Central memory CD8-positive, alpha-beta T cell (primary cell): ENCODE measurements around the gene PMFBP1.

Experiments used
- ATAC-seq: fragments of 150-1000 bp; cut with Tn5 transposase; replicated peaks from 2 replicates; pipeline ENCODE4 v1.10.0; 2022; ENCODE audit warnings: mild to moderate bottlenecking, moderate FRiP score, moderate number of reproducible peaks; ENCODE audit not compliant: poor library complexity, severe bottlenecking; ENCODE audit errors: extremely low read depth
- DNase-seq, 2 donors: peaks; one replicate each; pipeline ENCODE4 v3.0.0; 2021; ENCODE audit warnings: low spot score in 2 of 2
- H3K27ac Mint-ChIP-seq: one replicate; pipeline ENCODE4 v1.8.0; 2022; ENCODE audit warnings: low read depth, mild to moderate bottlenecking, moderate library complexity, mixed read lengths
- H3K27me3 Mint-ChIP-seq: one replicate; pipeline ENCODE4 v1.8.0; 2022; ENCODE audit warnings: mixed read lengths
- H3K36me3 Mint-ChIP-seq: one replicate; pipeline ENCODE4 v1.8.0; 2022; ENCODE audit warnings: mild to moderate bottlenecking, moderate library complexity, mixed read lengths; ENCODE audit not compliant: insufficient read depth
- H3K4me1 Mint-ChIP-seq: one replicate; pipeline ENCODE4 v1.8.0; 2022; ENCODE audit warnings: mixed read lengths
- H3K4me3 Mint-ChIP-seq: one replicate; pipeline ENCODE4 v1.8.0; 2022; ENCODE audit warnings: mild to moderate bottlenecking, moderate library complexity, mixed read lengths
- H3K9me3 Mint-ChIP-seq: one replicate; pipeline ENCODE4 v1.8.0; 2022; ENCODE audit warnings: mixed read lengths

PMFBP1 gene

DNA sequence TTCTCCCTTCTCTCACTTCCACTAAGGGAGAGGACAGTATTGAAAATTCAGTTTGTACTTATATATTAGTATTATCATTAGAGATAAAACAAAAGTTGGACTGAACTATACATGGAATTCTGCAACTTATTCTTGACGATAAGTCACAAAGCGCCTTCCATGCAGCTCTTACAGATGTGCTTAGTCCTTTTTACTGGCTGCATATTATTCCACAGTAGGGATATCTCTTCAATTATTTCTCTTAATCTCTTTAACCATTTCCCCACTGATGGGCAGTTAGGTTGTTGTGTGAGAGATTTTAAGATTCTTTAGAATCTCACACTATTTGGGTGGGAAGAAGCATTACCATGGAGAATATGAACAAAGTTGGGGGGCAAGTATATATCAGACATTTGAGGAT lies 32.0 kb downstream of the PMFBP1 start:
- no peak for ATAC-seq
- Mint-ChIP-seq H3K4me1 (no peaks in the 10 kb centered on the region), H3K27me3 (peaks cover 40% of the 10 kb centered on the region), H3K9me3 (no peaks in the 10 kb centered on the region), H3K27ac (no peak overlapping the region), H3K36me3 (no peaks in the 10 kb centered on the region), H3K4me3 (no peak overlapping the region)
- no peak for DNase-seq

DNA sequence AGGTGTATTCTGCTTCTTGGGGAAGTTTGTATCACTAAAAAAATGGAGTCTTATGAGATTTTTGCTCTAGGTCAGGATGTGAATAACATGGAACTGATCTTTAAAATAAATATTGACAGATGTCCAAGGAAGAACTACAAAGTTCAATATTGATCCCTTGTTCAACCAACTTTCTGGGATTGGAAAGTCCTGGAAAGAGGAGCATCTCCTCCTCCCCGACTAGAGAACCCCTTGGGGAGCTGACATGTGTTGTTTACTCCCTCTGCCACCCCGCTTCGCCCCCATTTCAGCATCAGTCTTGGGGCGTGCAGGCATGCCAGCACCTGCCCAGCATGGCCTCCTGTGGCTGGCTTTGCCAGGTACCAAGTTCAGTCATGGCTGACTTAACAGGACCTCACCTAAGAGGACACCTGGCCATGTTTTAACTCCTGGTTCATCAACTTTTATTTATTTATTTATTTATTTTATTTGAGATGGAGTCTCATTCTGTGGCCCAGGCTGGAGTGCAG lies 33.8 kb downstream of the PMFBP1 start:
- Mint-ChIP-seq H3K27ac (no peak overlapping the region), H3K27me3 (peaks cover 34% of the 10 kb centered on the region), H3K4me1 (no peaks in the 10 kb centered on the region), H3K4me3 (no peak overlapping the region), H3K36me3 (no peaks in the 10 kb centered on the region), H3K9me3 (no peaks in the 10 kb centered on the region)
- ATAC-seq, result no peak
- no peak for DNase-seq

DNA sequence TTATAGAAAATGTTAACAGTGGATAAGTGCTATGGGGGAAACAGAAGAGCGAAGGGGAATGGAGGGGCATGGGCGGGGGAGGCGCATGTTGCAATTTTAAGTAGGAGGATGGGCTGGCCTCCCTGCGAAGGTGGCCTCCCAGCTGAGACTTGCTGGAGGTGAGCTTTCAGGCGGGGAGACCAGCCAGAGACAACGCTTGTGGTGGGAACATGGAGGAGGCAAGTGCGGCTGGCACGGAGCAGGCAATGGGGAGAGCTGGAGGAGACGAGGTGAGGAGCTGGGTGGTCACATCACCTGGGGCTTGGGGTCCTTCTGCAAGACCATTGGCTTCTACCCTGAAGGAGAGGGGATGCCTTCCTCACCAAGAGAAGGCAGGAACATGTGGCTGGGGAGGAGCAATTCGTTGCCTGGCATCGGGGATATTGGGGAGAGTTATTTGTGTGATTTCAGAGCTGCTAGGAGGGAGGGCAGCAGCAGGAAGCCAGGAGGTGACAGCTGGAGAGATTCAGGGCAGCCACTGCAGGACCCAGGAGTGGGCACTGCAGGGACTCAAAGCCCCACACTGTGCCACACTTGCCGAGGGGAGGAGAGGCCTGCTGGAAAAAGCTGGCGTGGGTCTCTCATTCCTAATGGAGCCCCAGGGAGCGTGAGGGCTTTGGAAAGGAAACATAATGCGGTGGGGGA lies 34.4 kb downstream of the PMFBP1 start:
- Mint-ChIP-seq H3K9me3 (no peaks in the 10 kb centered on the region), H3K36me3 (no peaks in the 10 kb centered on the region), H3K4me1 (no peaks in the 10 kb centered on the region), H3K27ac (no peak overlapping the region), H3K27me3 (peaks cover 29% of the 10 kb centered on the region), H3K4me3 (no peak overlapping the region)
- ATAC-seq (no peak), DNase-seq (no peak)

DNA sequence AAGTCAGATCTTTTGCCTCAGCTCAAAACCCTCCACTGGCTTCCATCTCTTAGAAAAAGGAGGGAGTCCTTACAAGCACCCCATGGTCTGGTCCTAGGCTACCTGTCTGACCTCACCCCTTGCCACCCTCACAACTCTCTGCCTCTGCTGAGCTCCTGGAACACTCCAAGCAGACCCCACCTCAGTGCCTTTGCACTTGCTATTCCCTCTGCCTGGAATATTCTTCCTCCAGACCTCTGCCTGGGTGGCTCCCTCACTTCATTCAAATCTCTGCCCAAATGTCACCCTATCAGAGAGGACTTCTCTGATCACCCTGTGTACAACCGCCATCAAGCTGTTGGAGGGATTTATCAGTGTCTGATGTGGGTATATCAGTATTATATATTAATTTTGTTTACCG lies 37.4 kb downstream of the PMFBP1 start:
- ATAC-seq (no peak), DNase-seq (no peak)
- peaks cover 19% of the 10 kb centered on the region for H3K27me3 Mint-ChIP-seq
- H3K36me3 Mint-ChIP-seq, result no peaks in the 10 kb centered on the region
- no peaks in the 10 kb centered on the region for H3K9me3 Mint-ChIP-seq
- H3K4me1 Mint-ChIP-seq, result no peaks in the 10 kb centered on the region
- H3K27ac Mint-ChIP-seq, result no peak overlapping the region
- H3K4me3 Mint-ChIP-seq, result no peak overlapping the region

DNA sequence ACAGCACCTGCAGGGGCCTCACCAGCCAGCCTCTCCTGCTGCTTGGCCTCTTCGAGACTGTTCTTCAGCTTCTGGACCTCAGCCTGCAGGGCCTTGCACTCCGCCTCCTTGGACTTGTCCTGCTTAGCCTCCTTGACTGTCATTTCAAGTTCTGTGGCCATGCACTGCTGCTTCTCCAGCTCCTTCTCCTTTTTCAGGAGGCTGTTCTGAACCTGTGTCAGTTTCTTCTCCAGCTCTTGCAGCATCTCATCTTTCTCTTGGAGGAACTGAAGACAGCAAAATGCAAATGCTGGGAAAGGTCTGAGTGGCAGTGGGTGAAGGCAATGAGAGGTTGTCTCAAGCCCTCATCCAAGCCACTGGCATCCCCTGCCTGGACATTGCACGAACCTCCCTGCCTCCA lies 39.2 kb downstream of the PMFBP1 start:
- H3K9me3 Mint-ChIP-seq, result no peaks in the 10 kb centered on the region
- no peak for ATAC-seq
- H3K27me3 Mint-ChIP-seq, result peaks cover 29% of the 10 kb centered on the region
- H3K27ac Mint-ChIP-seq, result no peak overlapping the region
- no peak for DNase-seq
- H3K4me3 Mint-ChIP-seq, result no peak overlapping the region
- H3K4me1 Mint-ChIP-seq, result no peaks in the 10 kb centered on the region
- no peaks in the 10 kb centered on the region for H3K36me3 Mint-ChIP-seq

DNA sequence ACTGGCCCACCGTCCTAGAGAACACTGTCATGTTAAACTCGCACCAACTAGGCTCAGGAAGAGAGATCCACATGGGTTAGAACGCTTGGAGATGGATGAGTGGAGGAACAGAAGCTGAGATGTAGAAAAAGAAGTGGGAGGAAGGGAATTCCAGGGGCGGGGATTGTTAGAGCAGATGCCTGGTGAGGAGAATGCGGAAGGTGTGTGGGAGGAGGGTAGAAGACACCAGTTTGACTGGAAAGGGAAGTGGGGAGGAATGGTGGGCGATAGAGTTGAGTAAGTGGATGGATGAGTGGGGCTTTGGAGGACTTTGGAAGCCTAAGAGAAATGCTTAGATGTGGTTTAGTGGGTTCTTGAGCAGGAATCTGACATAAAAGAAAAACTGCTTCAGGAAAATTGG lies 40.9 kb downstream of the PMFBP1 start:
- Mint-ChIP-seq H3K4me3 (no peak overlapping the region), H3K4me1 (no peaks in the 10 kb centered on the region), H3K9me3 (no peaks in the 10 kb centered on the region), H3K27ac (peak overlapping the region; percentile 7), H3K36me3 (no peaks in the 10 kb centered on the region), H3K27me3 (peaks cover 13% of the 10 kb centered on the region)
- DNase-seq (no peak), ATAC-seq (no peak)

DNA sequence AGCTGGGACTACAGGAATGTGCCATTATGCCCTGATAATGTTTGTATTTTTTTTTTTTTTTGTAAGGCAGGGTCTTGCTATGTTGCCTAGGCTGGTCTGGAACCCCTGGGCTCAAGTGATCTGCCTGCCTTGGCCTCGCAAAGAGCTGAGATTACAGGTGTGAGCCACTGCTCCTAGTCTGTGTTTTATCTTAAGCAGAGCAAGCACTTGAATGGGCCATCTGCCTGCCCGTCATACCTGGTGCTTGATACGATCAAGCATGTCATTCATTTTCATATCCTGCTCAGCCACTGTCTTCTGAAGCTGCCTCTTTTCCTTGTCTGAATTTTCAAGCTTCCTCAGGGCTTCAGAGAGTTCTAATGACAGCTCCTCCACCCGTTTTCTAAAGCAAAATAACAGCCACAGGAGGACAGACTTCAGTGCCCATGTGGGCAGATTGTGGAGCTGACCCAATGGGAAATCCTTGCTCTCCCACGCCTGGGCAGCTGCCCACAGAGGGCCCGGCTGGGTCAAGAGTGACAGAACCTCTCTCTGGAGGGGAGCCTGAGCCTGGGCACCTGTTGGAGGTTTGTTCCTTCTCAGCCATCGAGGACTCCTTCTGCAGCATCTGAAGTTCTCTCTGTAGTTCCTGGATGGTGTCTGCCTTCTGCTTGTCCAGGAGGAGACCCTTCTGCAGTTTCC lies 41.8 kb downstream of the PMFBP1 start:
- H3K27me3 Mint-ChIP-seq, result peaks cover 13% of the 10 kb centered on the region
- no peak for ATAC-seq
- DNase-seq, result no peak
- no peak overlapping the region for H3K27ac Mint-ChIP-seq
- H3K4me1 Mint-ChIP-seq, result peaks cover 6% of the 10 kb centered on the region
- H3K9me3 Mint-ChIP-seq, result no peaks in the 10 kb centered on the region
- H3K36me3 Mint-ChIP-seq, result no peaks in the 10 kb centered on the region
- no peak overlapping the region for H3K4me3 Mint-ChIP-seq

DNA sequence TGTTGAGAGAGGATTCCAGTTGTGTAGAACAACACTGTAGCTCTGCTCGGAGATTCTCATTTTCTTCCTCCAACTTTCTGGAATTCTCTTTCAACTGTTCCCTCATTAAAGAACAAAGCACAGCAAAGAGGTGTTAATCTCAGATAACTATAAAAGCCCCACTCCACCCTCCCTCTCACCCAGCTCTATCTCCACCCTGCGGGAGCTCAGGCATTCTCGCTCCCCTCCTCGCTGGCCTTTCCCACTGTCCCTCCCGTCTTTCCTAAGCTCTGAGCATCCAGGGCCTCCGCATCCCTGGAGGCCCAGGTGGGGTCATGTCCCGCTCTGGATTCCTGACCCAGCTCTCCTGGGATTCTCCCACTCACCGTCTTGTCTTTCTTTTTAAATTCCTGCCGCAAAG lies 43.3 kb downstream of the PMFBP1 start:
- no peaks in the 10 kb centered on the region for H3K9me3 Mint-ChIP-seq
- H3K27ac Mint-ChIP-seq, result no peak overlapping the region
- ATAC-seq (no peak), DNase-seq (no peak)
- no peaks in the 10 kb centered on the region for H3K36me3 Mint-ChIP-seq
- peaks cover 13% of the 10 kb centered on the region for H3K27me3 Mint-ChIP-seq
- no peak overlapping the region for H3K4me3 Mint-ChIP-seq
- H3K4me1 Mint-ChIP-seq, result peaks cover 6% of the 10 kb centered on the region

DNA sequence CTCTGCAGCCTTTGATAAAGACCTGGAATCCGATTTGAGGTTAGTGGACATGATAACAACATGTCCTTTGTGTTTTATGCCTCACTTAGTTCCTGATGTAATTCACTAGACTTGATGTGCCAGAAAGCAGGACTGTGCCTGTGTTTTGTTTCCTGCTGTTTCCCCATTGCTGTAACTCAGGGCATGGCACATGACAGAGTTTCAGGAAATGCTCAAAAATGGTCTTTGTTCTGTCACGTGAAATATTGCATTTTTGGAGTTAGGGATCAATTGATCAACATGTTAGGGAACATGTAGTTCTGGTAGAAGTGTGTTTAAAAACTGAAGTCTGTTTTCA lies 45.6 kb downstream of the PMFBP1 start:
- H3K27ac Mint-ChIP-seq, result no peak overlapping the region
- H3K4me1 Mint-ChIP-seq, result peaks cover 6% of the 10 kb centered on the region
- DNase-seq, result no peak
- peaks cover 13% of the 10 kb centered on the region for H3K27me3 Mint-ChIP-seq
- ATAC-seq, result no peak
- no peak overlapping the region for H3K4me3 Mint-ChIP-seq
- H3K9me3 Mint-ChIP-seq, result no peaks in the 10 kb centered on the region
- no peaks in the 10 kb centered on the region for H3K36me3 Mint-ChIP-seq

DNA sequence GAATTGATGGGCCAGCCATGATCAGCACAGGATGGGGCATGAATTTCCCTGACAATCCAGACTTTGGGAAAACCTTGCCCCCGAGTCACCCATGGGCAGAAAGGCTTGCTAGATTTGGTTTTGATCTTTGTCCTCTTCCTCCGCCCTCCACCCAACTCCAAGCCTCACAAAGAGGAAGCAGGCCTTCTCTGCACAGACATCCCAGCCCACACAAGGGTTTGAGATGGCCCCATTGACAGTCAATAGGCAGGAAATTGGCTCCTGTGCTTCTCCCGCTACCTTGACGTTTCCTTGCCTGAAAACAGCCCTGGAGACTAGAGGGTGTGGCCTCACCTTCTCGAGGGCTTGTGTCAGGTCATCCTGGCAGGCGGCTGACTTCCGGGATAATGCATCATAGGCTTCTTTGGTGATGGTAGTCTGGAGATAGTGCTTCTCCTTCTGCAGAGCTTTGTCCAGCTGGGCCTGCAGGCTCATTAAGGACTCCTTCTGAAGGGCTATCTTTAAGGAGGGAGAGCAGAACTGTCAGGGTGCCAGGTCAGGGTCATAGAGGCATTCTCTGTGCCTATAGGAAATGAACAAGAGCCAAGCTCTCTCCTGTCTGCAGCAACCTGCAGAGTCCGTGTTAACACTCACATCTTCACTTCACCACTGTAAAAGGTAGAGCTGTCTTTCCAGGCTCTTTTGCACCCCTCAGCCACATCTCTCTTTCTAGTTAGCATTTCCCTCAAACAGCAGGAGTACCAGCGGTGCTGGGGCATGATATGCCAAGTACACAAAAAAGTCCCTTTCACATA lies 46.1 kb downstream of the PMFBP1 start:
- H3K4me3 Mint-ChIP-seq, result no peak overlapping the region
- DNase-seq, result no peak
- no peak for ATAC-seq
- H3K9me3 Mint-ChIP-seq, result no peaks in the 10 kb centered on the region
- H3K27ac Mint-ChIP-seq, result no peak overlapping the region
- H3K36me3 Mint-ChIP-seq, result no peaks in the 10 kb centered on the region
- H3K27me3 Mint-ChIP-seq, result peaks cover 13% of the 10 kb centered on the region
- H3K4me1 Mint-ChIP-seq, result peaks cover 6% of the 10 kb centered on the region

DNA sequence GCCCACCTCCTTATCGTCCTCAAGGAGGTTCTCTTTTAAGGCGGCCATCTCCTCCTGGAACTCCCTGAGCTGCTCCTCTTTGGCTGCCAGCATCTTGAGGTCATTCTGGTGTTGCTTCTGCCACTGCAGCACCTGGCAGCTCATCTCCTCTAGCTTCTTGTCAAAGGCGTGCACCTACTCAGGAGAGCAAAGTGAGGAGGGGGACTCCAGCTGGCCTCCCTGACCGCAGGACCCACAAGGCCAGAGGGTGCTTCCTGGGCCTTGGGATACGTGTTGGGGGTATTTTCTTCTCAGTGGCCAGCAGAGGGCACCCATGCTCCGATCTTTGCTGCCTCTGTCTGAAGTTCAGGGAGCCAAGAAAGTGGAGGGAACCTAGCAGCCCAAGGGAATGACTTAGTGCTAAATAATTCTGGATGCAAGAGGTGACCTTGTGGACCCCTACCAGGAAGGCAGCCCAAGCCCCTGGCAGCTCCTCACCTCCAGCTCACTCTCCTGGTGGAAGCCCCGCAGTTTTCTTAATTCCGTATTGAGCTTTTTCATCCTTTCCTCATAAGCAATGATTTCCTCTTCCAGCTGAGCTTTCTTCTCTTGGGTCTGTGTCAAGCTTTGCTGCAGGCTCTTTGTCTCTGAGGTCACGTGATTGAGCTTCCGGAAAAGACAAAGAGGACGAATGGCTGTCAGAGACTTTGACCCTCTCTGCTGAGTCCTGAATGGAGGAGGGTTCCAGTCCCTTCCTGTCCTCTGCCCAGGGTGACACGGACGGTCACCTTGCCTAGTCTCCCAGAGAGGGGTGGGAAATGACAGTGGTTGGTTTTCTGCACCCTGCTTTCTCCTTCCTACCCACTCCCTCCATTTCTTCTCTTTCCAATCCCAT lies 47.0 kb downstream of the PMFBP1 start:
- ATAC-seq, result no peak
- peaks cover 6% of the 10 kb centered on the region for H3K4me1 Mint-ChIP-seq
- H3K4me3 Mint-ChIP-seq, result no peak overlapping the region
- no peaks in the 10 kb centered on the region for H3K9me3 Mint-ChIP-seq
- no peak overlapping the region for H3K27ac Mint-ChIP-seq
- peaks cover 13% of the 10 kb centered on the region for H3K27me3 Mint-ChIP-seq
- no peaks in the 10 kb centered on the region for H3K36me3 Mint-ChIP-seq
- DNase-seq, result peak in 1 of 2 donors; percentile 50

DNA sequence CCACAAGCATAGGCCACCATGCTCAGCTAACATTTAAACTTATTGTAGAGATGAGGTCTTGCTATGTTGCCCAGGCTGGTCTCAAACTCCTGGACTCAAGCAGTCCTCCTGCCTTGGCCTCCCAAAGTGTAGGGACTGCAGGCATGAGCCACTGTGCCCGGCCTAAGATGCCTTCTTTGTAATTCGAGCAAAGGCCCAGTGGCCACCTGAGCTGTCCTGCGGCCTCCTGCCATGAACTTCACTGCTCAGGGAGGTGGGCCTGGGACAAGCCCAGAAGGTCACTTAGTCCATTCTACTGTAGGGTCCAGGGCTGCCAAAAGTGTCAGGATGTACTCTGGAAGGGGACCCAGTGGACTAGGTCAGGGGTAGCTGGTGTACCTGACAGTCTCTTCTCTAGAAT lies 47.8 kb downstream of the PMFBP1 start:
- Mint-ChIP-seq H3K9me3 (no peaks in the 10 kb centered on the region), H3K36me3 (no peaks in the 10 kb centered on the region), H3K27ac (no peak overlapping the region), H3K27me3 (peaks cover 10% of the 10 kb centered on the region), H3K4me1 (peaks cover 6% of the 10 kb centered on the region), H3K4me3 (no peak overlapping the region)
- DNase-seq, result no peak
- no peak for ATAC-seq
